HG03354 (cell line): ENCODE results near the gene GMIP.

Source experiments
- ATAC-seq: cut with Tn5 transposase; IDR thresholded peaks from one replicate; pipeline ENCODE4 v1.9.1; 2021; ENCODE audit warnings: mild to moderate bottlenecking; ENCODE audit not compliant: unreplicated experiment, poor library complexity, severe bottlenecking

GMIP gene

GRCh38 chr19:19580418-19580817, 63.0 kb downstream of the GMIP start:
- no peak for ATAC-seq

GRCh38 chr19:19579533-19580361, 63.7 kb downstream of the GMIP start:
- no peak for ATAC-seq
